Esophagus squamous epithelium (tissue), 4 donors: ENCODE data around the gene PADI3.

ENCODE experiments used
- CTCF ChIP-seq, 6 experiments: fragments of 450-650 bp in 4 of 6; fragments of 200-600 bp in 2 of 6; sonication (generic) in 2 of 6; IDR thresholded peaks; one replicate each; pipeline ENCODE4 v1.5.1; 2016 to 2019; ENCODE audit warnings: antibody characterized with exemption in 6 of 6, mild to moderate bottlenecking in 4 of 6, moderate library complexity in 4 of 6
- POLR2A ChIP-seq, 4 donors: fragments of 450-650 bp; IDR thresholded peaks; one replicate each; pipeline ENCODE4 v1.6.1; 2017; ENCODE audit warnings: antibody characterized with exemption in 4 of 4, mild to moderate bottlenecking in 4 of 4, moderate library complexity in 3 of 4

- no peak for TF ChIP-seq CTCF (IDR thresholded peaks at IDR 0.05)
- no peak for TF ChIP-seq POLR2A (IDR thresholded peaks at IDR 0.05)
Measured at GRCh38 chr1:17201201-17202021, 47.5 kb upstream of the PADI3 start.
